ENCODE results near the gene BAHCC1.

BAHCC1 gene

DNA sequence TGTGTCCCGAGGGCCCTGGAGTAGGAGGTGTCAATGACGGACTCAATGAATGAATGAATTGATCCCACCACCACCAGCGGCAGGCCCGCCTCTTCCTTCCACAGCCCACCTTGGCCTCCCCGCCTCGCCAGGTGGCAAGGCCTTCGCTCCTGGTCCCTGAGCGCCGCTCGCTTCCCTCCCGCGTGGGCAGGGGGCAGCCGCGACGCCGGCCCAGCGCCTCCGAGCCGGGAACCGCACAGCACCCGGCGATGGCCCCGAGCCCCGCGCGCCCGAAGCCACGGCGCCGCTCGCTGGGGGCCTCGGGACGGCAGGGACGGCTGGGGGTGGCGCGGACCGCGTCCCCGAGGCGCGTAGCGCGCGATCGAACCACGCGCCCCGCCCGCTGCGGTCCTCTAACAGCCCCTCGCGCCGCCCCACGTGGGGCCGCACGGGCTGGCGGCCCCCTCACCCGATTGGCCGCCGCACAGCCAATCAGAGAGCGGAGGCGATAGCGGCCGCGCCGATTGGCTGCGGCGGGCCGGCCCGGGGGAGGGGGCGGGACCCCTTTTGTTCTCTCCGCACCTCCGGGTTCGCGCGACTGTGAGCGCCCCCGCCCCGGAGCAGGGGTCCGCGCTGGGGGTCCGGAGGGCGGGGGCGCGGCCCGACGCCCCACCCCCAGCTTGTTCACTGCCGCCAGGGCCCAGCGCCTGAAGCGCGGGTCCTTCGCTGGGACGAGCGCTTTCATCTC is 86.0 kb downstream of the BAHCC1 start:
- TF ChIP-seq, protein P1, sequence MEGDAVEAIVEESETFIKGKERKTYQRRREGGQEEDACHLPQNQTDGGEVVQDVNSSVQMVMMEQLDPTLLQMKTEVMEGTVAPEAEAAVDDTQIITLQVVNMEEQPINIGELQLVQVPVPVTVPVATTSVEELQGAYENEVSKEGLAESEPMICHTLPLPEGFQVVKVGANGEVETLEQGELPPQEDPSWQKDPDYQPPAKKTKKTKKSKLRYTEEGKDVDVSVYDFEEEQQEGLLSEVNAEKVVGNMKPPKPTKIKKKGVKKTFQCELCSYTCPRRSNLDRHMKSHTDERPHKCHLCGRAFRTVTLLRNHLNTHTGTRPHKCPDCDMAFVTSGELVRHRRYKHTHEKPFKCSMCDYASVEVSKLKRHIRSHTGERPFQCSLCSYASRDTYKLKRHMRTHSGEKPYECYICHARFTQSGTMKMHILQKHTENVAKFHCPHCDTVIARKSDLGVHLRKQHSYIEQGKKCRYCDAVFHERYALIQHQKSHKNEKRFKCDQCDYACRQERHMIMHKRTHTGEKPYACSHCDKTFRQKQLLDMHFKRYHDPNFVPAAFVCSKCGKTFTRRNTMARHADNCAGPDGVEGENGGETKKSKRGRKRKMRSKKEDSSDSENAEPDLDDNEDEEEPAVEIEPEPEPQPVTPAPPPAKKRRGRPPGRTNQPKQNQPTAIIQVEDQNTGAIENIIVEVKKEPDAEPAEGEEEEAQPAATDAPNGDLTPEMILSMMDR (IDR thresholded peaks at IDR 0.05; ENCODE audit: extremely low read depth, insufficient read depth, missing control alignments): no peak
- peak; percentile 89 for DNase-seq (ENCODE audit: low spot score)
- in situ Hi-C loops (cut with MboI; ENCODE audit: low pct_unique_long_range_greater_than_20kb, low sequenced_read_pairs, unreplicated experiment): no loop called here

DNA sequence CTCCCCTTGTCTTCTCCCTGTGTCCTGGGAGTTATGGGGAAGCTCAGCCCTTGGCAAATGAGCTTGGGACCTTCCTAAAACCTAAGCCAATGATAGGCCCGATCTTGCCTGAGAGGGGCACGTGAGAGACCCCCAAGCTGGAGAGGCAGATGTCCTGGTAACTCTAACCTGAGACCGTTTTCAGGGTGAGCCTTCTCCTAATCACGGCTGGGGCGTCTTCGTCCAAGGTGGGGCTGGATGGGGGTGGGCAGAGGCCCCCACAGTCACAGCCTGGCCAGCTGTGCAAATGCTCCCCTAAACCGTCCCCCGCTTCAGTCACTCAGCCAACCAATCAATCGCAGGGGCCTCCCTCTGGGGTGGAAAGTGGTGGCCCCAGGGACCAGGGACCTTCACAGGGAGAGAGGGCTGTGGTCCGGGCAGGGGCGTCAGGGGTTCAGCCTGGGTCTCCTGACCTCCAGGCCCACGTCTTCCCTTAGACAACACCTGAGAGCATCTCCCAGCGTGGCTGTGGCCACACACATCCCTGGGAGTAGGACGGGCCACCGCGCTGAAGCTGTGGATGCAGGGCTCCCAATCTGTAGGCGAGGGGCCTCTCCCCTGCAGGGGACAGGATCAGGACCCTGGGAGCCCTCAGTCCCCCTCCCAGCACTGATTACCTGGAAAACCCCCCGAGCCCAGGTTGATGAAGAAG is 86.7 kb downstream of the BAHCC1 start:
- no peak for DNase-seq (ENCODE audit: low spot score)
- TF ChIP-seq, protein P1 (IDR thresholded peaks at IDR 0.05; ENCODE audit: extremely low read depth, insufficient read depth, missing control alignments): no peak
- in situ Hi-C loops (cut with MboI; ENCODE audit: low pct_unique_long_range_greater_than_20kb, low sequenced_read_pairs, unreplicated experiment): no loop called here

DNA sequence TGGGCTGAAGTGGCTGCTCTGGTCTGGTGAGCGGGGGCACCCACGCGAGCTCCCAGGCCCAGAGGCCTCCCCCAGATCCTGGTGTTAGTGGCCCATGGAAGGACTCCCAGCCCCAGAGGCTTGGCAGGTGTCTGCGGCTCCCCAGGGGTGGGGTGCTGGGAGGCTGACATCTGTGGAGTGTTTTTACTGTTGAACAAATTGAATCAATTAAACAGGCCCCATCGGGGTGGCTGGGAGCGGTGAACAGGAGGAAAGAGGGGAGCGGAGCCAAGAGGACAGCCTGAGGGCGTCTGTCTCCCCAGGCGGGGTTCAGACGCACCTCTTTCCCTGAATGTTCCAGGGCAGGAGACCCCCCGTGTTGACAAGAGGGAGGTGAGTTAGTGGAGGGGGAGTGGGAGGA is 87.4 kb downstream of the BAHCC1 start:
- in situ Hi-C loops (cut with MboI; ENCODE audit: low pct_unique_long_range_greater_than_20kb, low sequenced_read_pairs, unreplicated experiment): no loop called here
- TF ChIP-seq, protein P1 (IDR thresholded peaks at IDR 0.05; ENCODE audit: extremely low read depth, insufficient read depth, missing control alignments): no peak

DNA sequence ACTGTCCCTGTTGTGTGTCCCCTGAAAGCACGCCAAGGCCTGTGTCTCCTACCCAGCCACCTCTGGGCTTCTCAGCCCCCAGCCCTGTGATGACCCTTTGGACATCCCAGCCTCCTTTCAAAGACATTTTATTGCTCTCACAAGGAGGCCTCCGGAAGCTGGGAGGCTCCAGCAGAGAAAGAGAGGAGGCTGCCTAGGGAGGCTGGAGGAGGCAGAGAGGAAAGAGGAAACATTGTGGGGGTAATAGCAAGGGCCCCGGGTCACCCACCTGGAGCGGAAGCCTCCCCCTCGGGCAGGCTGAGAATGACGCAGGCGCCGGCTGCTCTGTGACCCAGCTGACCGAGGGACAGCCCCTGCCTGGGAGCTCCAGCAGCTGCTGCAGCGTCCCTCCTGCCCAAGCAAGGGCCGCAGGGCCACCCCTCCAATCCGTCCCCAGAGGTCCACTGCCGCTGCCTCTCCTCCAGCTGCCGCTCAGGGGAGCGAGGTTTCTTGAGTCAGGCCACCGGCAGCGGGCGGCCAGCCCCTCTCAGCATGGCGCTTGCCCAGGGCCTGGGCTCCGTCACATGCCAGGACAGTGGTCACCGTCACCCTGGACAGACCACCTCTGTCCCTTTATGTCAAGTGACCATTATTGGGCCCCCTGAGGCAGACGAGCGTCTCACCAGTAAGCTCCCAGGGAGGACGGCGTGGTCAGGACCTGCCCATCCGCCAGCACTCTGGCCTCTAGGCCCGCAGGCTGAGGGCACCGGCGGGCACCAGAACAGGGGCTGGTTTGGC is 88.0 kb downstream of the BAHCC1 start:
- TF ChIP-seq, protein P1 (IDR thresholded peaks at IDR 0.05; ENCODE audit: extremely low read depth, insufficient read depth, missing control alignments): no peak
- in situ Hi-C loops (cut with MboI; ENCODE audit: low pct_unique_long_range_greater_than_20kb, low sequenced_read_pairs, unreplicated experiment): no loop called here
- DNase-seq (ENCODE audit: low spot score): peak; percentile 80

More for the DNA sequence above, 87.4 kb downstream of the BAHCC1 start:
- no peak for DNase-seq (ENCODE audit: low spot score)

DNA sequence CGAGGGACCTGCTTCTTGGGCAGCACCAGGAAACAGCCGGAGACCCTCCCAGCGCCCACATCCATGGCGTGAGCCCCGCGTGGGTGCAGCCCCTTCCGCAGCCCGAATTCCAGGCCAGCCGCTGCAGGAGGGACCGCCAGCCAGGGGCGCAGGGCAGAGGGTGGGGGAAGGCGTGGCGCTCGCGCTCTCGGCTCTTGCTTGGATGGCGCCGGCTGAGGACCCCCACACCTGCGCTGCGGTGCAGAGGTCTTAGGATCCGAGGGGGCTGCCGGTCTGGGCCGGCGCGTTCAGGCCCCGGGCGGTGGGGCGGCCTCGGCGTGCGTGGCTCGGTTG is 88.6 kb downstream of the BAHCC1 start:
- in situ Hi-C loops (cut with MboI; ENCODE audit: low pct_unique_long_range_greater_than_20kb, low sequenced_read_pairs, unreplicated experiment): no loop called here
- DNase-seq (ENCODE audit: low spot score): no peak
- TF ChIP-seq, protein P1 (IDR thresholded peaks at IDR 0.05; ENCODE audit: extremely low read depth, insufficient read depth, missing control alignments): no peak

DNA sequence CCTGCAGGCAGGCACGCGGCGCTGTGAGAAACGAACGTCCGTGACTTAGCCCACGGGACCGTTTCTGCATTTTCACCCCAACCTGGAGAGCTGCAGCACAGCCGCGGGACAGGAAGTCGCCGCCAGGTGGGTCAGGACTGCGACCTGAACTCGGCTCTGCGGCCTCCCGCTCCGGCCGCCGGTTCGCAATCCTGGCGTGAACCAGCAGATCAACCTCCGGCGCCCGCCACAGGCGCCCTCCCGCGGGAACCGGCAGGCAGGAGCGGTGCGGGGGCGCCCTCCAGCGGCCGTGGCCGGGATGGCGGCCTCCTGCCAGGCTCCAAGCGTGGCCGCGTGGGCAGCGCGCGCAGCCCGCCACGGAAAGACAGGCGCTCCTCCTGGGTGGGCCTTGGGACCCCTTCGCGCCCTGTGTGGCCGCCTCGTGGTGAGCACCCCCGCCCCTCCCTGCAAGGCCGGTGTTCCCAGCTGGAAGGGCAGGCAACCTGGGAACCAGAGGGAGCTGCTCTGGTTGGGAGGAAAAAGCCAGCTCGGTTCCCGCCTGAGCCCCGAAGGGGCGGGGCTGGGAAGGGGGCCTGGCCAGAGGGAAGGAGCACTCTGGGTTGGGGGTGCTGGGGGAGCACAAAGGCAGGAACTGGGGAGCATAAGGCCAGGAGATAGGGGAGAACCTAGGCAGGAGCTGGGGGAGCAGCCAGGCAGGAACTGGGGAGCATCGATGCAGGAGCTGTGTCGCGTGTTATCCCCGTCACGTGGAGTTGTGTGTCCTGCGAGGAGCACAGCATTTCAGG is 89.1 kb downstream of the BAHCC1 start:
- peak; percentile 92 for DNase-seq (ENCODE audit: low spot score)
- TF ChIP-seq, protein P1 (IDR thresholded peaks at IDR 0.05; ENCODE audit: extremely low read depth, insufficient read depth, missing control alignments): peak; percentile 97
- in situ Hi-C loops (cut with MboI; ENCODE audit: low pct_unique_long_range_greater_than_20kb, low sequenced_read_pairs, unreplicated experiment): no loop called here

All from GM13977 (cell line).